GM18508 (cell line): Measurements from ENCODE around the gene EFNB1.
"Not testable (repeated sequence)": the region's sequence is repeated elsewhere in the genome, so short reads cannot be mapped to it uniquely, and the experiment has no call there.

Source experiments
- ATAC-seq: cut with Tn5 transposase; IDR thresholded peaks from one replicate; pipeline ENCODE4 v1.9.1; 2021; ENCODE audit warnings: moderate number of reproducible peaks; ENCODE audit not compliant: insufficient read depth, unreplicated experiment

The EFNB1 gene

DNA sequence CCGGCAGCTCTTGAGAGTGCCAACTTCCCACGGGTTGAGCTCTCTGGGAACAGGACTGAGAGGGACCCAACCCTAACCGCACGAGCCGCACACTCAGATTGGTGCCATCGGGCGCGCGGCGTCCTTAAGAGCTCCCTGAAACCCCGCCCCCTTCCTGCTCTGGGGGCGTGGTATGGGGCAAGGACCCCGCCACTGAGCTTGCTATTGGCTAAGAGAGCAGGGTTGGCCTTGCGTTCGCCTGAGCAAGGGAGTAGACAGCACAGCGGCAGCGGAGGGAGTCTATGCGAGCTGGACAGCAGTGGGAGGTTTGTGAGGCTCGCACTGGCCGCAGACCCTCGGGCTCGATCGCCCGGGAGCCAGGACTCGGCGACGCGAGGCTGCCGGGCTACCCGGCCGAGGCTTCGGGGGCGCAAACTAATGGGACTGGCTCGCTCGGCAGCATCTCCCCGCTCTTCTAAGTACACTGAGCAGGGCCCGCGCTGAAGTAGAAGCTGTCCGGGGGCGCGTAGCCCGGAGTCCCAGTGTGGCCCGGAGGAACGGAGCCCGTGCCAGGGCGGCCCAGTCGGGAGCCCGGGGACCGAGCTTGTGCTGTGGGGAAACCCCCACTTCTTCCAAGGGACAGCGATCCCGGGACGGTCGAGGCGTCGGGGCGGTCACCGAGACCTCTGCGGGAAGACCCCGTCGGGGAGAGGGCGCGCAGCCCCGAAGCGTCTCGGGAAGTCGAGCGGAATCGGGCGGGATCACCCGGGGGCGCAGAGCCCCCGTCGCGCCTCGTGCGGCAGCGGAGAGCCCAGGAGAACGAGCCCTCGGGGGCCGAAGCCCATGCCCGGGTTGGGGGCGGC is at the start of gene EFNB1:
Gene EFNB1, plus strand, starts transcription at position 282 of the 842 bp plus-strand sequence. CDS start 756 bp downstream, outside the sequence.
- peak; percentile 77 for ATAC-seq

DNA sequence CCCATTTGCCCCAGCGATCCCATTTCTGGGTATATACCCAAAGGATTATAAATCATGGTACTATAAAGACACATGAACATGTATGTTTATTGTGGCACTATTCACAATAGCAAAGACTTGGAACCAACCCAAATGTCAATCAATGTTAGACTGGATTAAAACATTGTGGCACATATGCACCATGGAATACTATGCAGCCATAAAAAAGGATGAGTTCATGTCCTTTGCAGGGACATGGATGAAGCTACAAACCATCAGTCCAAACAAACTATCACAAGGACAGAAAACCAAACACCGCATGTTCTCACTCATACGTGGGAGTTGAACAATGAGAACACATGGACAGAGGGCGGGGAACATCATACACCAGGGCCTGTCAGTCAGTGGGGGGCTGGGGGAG is 47.5 kb upstream of the EFNB1 start:
- ATAC-seq = not testable (repeated sequence)

DNA sequence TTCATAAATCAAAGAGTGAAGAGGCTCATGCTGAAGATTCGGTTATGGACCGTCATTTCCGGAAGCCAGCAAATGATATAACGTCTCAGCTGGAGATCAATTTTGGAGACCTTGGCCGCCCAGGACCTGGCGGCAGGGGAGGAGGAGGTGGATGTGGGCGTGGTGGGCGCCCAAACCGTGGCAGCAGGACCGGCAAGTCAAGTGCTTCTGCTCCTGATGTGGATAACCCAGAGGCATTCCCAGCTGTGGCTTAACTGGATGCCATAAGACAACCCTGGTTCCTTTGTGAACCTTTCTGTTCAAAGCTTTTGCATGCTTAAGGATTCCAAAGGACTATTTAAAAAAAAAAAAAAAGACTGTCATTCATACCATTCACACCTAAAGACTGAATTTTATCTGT is 44.0 kb upstream of the EFNB1 start:
- ATAC-seq = no peak

DNA sequence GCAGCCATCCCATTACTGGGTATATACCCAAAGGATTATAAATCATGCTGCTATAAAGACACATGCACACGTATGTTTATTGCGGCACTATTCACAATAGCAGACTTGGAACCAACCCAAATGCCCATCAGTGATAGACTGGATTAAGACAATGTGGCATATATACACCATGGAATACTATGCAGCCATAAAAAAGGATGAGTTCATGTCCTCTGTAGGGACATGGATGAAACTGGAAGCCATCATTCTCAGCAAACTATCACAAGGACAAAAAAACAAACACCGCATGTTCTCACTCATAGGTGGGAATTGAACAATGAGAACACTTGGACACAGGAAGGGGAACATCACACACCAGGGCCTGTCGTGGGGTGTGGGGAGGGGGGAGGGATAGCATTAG is 42.2 kb upstream of the EFNB1 start:
- not testable (repeated sequence) for ATAC-seq

DNA sequence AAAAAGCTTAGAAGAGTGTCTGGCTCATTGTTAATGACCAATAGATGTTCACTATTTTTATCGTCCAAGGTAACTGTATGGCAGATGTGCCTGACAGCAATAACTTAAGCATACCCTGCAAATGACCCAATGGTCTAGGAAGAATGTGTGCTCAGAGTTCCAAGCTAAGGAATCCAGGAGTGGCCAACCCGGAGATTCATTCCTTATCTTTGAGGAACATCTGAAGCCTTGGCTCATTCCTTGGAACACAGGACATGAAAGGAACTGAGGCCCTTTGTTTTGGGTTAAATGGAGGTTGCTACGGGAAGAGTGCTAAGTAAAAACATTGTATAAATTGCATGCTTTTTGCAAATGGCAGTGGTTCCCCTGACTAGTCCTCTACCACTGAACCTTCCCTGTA is 38.9 kb upstream of the EFNB1 start:
- no peak for ATAC-seq

DNA sequence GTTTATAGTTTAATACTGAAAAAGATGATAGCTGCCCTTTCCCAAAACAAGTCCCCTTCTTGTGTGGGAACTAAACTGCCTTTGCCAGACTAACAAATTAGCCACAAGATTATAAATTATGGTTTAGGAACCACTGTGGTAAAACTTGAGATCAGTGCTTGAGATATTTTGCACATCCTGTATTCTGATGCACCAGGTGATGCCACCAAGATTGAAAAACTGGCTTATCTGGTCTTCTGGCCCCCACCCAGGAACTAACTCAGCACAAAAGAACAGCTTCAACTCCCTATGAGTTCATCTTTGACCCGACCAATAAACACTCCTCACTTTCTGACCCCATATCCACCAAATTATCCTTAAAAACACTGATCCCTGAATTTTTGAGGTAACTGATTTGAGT is 36.7 kb upstream of the EFNB1 start:
- ATAC-seq = no peak

DNA sequence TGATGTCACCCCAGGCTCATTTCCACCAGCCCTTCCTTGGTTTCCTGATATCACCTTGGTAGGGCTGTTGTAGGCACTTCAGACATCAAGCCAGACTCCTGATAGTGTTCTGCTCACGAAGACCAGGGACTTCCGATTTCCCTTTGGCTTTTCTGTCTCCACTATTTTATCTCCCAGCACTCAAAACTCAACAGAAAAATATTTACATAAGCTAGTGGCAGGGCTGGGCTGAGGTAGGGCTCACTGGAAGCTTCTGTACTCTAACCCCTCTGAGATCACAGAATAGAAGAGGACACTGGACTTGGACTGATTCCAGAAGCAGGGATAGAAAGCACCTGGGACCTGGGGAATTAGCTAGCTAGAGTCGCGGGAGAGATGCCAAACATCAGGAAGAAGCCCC is 34.4 kb upstream of the EFNB1 start:
- no peak for ATAC-seq

DNA sequence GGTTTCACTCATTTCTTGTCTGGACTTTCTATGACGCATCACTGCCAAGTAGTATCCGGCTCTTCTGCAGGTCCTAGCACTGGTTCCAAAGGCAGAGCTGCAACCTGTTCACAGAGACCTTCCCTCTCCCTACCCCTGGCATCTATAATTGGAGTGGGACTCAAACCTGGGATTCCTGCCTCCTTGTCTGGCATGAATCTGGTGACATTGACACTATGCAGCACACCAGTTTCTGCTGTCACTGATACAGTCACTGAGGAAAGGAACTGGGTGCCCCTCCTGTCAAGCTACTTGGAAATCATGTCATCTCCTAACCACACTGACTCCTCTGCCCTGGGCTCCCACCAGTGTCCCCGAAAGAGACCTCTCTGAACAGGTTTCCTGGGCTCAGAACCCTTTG is 33.1 kb upstream of the EFNB1 start:
- no peak for ATAC-seq

DNA sequence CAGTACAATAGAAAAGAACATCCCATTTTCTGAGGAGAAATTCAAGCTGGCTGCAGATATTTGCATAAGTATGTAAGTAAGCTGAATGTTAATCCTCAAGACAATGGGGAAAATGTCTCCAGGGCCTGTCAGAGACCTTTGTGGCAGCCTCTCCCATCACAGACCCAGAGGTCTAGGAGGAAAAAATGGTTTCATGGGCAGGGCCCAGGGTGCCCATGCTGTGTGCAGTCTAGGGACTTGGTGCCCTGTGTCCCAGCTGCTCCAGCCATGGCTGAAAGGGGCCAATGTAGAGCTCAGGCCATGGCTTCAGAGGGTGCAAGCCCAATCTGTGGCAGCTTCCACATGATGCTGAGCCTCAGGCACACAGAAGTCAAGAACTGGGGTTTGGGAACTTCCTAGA is 30.4 kb upstream of the EFNB1 start:
- not testable (repeated sequence) for ATAC-seq

DNA sequence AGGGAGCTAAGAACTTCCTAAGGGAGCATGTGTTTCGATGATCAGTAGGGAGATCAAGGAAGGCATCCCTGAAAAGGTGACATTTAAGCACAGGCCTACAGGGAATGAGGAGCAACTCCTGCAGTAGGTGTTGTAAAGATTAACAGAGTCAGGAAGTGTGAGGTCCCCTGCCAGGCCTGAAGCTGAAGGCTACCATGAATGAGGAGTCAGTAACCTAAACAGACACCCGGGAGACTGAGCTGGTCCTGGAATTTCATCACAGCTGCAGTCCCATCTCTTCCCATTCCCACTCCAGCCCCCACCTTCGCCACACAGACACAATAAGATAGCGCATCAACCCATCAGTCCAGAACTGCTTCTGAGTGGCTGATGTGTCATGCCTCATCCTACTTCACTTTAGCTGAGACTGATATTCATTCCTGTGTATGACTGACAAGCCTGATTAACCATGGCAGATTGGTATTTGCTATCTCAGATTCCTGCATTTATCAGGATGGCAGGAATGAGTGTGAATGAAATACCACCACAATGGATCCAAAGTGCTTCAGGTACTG is 27.0 kb upstream of the EFNB1 start:
- no peak for ATAC-seq

DNA sequence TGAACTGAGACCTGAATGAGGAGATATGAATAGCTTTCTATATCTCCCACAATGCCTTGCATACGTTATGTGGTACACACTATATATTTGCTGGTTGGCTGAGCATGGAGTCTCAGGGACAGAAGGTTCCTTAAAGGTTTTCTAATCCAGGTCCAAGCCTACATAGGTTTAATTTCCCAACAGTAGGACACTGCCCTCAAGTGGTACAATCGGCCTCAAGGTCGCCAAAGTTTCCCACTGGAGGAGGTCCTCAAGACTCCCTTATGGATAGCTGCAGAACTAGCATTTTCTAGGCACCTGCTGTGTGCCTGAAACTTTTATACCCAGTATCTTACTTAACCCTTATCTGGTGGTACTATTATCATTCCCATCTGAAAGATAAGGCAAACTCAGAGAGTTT is 21.0 kb upstream of the EFNB1 start:
- no peak for ATAC-seq

DNA sequence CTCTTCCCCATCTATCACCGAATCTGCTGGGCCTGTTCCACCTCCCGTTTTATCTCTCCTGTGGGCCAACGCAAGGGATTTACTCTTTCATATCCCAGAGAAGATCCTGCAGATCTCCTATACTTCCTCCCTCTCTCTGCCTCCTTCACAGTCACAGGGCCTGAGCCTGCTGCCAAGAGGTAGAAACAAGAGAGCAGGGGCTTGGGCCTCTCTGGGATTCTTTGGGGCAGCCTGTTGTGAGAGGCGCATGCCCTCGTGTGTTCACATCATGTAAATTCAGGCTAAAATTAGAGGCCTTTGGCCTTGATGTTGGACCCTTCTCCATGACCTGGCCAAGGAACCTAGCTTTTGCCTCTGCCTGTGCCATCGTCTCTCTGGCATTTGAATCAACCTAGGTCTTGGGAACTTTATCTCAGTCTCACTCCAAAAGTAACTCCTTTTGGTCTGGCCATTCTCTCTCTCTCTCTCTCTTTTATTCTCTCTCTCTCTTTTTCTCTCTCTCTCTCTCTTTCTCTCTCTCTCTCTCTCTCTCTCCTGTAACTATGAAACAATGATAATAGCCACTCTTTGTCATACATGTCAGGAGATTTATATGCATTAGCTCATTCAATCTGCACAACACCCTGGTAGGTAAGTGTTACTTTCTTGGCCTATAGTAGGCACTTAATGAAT is 20.0 kb upstream of the EFNB1 start:
- no peak for ATAC-seq

DNA sequence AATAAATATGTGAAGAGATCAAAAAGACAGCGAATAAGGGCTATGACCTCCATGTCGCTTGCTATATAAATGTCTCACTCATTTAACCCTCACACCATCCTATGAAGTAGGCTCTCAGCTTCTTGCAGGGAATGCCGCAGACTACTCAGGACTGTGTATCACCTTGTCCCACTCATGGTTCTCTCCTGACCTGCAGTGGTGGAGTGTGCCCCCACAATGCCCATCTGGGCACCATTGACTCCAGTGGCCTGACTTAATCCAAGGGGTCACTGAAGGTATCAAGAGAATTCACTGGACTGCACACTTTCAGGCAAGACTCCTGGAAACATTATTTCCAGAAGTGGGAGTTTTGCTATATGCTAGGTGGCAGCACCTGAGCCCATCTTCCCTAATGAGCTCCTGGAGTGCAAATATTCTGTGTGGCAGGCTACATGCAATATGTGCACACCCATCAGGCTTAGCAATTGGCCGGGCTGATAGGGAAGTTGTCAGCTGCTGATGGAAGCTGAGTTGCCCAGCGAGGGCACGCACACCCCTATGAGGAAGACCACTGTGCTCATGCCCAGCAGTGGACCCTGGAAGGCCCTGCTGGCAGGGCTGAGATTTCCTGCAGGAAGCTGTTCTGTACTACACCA is 8.2 kb upstream of the EFNB1 start:
- ATAC-seq = no peak

DNA sequence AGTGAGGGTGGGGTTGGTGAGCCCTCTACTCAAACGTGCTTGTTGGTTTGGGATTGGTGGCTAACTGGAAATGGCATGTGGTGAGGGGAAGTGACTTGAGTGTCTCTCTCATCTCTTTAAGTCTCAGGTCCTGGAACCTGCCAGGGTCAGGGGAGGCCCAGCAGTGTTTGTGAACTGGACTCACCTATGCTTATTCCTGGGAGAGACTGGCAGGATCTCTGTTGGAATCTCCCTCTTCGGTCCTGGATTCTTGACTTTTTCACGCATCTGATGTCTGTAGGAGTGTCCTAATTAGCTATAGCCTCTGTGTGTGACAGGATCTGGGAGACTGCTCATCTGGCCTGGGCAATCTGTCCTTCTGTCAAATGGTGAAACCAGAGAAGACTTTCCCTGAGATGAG is 7.2 kb upstream of the EFNB1 start:
- no peak for ATAC-seq

DNA sequence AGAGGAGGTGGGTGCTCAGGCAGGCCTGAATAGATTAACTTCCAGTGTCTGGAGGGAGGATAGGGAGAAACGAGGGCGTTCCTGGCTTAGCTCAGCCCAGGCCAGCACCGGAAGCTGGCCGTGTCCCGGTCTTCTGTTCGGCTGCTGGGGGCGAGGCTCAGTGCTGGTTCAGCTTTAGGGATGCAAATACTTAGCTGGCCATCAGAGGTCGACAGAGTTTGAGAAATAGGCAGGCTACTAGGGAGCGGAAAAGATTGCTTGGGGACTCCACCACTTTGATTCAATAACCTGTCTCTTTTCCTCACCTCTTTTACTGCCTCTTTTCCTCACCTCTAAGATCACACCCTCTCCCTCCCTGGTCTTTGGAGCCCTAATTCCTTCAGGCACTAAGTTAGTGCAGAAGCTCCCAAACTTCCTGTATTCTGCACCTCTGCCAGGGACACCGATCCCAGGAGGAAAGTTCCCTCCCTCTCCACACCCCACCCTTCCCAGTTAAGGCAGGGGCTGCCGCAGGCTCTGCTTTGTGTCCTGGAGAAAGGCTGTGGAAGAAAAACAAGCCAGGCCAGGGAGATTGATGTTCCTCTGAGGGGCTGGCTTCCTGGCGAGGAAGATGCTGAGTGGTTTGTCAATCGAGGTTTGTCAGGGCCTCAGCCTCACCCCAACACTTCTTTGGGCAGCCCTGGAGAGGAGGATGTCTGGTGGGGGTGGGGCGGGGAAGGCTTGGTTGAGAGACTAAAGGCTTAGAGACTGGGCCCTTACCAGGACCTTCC is 6.0 kb upstream of the EFNB1 start:
- peak; percentile 68 for ATAC-seq

DNA sequence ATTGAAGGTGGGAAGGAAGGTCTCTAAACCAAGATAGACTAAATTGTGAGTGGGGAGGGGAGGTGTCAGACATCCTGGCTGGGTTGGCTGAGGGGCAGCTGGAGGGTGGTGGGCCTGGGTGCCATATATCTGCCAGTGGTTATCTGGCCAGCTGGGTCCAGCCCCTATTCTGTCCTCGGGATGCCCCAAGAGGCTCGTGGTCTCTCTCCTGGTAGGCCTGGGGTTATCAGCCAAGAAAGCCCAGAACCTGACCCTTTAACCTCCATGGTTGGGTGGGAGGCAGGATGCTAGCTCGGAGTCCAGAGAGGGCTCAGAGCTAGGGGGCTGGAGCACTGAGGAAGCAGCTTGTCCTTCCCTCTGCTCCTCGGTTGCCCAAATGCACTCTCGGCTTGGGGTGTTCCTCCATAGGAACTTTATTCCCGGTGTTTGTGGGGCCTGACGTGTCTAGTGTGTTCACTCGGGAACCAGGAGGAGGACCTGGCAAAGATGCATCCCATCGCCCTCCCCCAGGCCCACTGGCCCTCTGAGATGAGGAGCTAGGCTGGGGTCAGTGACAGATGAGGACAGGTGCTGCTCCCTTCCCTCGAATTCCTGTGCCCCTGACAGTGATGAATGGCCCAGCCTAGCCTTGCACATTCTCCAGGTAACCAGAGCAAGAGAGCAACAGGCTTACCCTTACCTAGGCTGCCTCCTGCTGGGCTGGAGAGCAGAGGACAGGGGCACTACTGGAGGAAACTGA is 5.2 kb upstream of the EFNB1 start:
- no peak for ATAC-seq

DNA sequence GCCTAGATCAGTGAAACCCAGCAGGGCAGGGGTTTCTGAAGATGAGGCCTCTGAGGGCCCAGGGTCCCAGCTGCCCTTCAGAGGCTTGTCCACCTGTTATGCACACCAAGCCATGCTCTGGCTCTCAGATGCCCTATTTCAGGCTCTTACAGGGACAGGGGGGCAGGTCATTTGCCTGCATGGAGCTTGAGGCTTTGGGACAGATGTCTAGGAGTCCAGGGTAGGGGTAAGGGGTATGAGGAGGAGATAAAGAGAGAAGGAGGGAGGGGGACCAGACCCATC is 4.7 kb upstream of the EFNB1 start:
- ATAC-seq = no peak

DNA sequence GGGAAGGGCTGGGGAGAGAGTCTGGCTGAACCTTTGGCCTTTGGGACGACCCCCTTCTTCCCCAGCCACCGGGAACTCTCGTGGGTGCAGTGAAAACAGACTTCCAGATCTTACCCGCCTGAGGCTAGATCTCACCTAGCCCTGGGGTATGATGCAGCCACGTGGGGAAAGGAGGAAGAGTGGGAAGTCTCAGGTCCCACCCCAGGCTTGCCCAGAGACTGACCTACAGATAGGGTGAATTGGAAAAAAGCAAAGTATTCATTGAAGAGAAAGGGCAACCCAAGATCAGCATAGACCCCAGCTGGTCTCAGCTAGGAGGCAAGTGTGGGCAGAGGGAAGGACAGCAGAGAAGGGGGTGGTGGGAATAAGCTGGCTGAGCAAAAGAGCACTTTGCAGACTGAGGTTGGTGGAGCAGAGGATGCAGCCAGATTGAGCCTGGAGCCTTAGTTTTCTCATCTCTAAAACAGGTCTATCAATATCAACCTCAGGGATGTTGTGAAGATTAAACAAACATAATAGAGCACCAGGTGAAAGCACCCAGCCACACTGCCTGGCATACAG is 4.2 kb upstream of the EFNB1 start:
- ATAC-seq = no peak

DNA sequence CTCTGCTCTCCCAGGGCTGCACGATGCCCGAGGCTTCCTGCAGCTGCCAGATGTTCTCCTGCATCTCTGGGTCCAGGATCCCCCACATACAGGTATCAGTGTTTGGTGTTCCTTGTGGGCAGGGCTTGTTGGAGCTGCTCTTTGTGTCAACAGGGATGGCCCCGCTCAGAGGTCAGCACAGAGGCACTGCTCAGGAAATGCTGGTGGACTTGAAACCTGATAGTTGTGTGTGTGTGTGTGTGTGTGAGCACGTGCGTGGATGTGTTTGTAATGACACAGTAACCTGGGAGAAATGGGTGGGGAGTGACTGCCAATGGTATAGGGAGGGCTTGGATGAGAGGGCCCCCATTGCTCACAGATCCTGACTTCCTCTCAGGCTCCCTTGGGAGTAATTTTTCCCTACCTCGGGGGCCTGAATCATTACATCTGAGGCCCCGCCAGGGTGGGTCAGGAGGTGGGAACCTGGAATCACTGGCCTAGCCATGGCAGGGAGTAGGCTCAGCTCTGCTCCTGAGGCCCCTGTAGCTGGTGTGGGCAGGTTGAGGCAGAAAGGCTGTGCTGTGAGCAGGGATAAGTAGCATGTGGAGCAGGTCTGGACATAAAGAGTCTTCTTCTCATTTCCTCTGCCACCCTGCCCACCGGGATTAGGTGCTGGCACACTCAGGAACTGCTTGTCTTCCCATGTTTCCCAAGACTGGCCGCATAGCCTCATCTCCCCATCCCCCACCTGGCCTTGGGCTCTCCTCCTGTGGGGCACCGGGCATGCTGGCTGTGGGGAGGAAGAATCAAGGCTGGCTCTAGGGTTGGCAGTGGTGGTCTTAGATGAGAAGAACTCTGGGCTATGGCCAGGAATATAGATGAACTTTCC is 2.5 kb upstream of the EFNB1 start:
- no peak for ATAC-seq
